HepG2 (cell line): ENCODE data around the gene RNF150. TPM values are rescaled to one million over a fixed set of nuclear protein-coding genes. Genes with fewer than 3 reads are reported as not detected.

ENCODE experiments used
- BORCS8-MEF2B ChIP-seq: sonication (generic); formaldehyde crosslinking; IDR thresholded peaks from 2 replicates; pipeline ENCODE4 v1.8.0; 2022; ENCODE audit warnings: mild to moderate bottlenecking, missing genetic modification reagents
- ZNF670 ChIP-seq: sonication (generic); formaldehyde crosslinking; IDR thresholded peaks from 2 replicates; pipeline ENCODE4 v1.8.0; 2022; ENCODE audit warnings: mild to moderate bottlenecking, missing genetic modification reagents, borderline replicate concordance
- ZNF777 ChIP-seq: sonication (generic); formaldehyde crosslinking; IDR thresholded peaks from 2 replicates; pipeline ENCODE4 v1.4.0; 2020; ENCODE audit warnings: missing genetic modification reagents
- ZXDC ChIP-seq: sonication (generic); formaldehyde crosslinking; IDR thresholded peaks from 2 replicates; pipeline ENCODE4 v1.5.0; 2020; ENCODE audit warnings: mild to moderate bottlenecking, missing genetic modification reagents
- polyA plus RNA-seq, 8 experiments: library from polyadenylated mRNA; depleted of rRNA in 3 of 8; stranded (reverse) in 7 of 8; unstranded in 1 of 8; fragments of >200 nt; fragmentation: Illumina TruSeq in 4 of 8; extraction: Trizol in 4 of 8; gene quantifications; 2 replicates each; pipeline versions ENCODE4 v1.2.1 to v1.2.3, GENCODE V29; 2011 to 2016; ENCODE audit warnings: low read depth in 4 of 8, missing spikeins in 1 of 8, mixed read lengths in 1 of 8; ENCODE audit not compliant: insufficient read depth in 1 of 8
- total RNA-seq, 5 experiments: library from RNA; depleted of rRNA; stranded (reverse); fragments of >200 nt; fragmentation: Illumina TruSeq; extraction: Trizol; gene quantifications; 2 replicates each; pipeline ENCODE4 v1.2.3, GENCODE V29; 2016; ENCODE audit warnings: low read depth in 1 of 5
- TF ChIP-seq, protein P1 (sequence below): sonication (generic); formaldehyde crosslinking; IDR thresholded peaks from 2 replicates; pipeline ENCODE4 v1.8.0; 2022; ENCODE audit warnings: mild to moderate bottlenecking, missing genetic modification reagents, moderate library complexity
- TF ChIP-seq, protein P2 (sequence below): sonication (generic); formaldehyde crosslinking; IDR thresholded peaks from 2 replicates; pipeline ENCODE4 v1.4.0; 2020; ENCODE audit warnings: mild to moderate bottlenecking, missing genetic modification reagents
- TF ChIP-seq, protein P3 (sequence below): sonication (generic); formaldehyde crosslinking; IDR thresholded peaks from 2 replicates; pipeline ENCODE4 v1.8.0; 2022; ENCODE audit warnings: missing genetic modification reagents, low read depth, mild to moderate bottlenecking, borderline replicate concordance

The RNF150 gene
- total and polyA plus RNA-seq, 2 of the 13 experiments (the other 11 are each of a cell fraction or from before 2014, with no cell fraction given), result 0.02 to 0.03 TPM

GRCh38 chr4:141133146-141133998, at the start of gene RNF150 (continued):
- TF ChIP-seq, protein P1, sequence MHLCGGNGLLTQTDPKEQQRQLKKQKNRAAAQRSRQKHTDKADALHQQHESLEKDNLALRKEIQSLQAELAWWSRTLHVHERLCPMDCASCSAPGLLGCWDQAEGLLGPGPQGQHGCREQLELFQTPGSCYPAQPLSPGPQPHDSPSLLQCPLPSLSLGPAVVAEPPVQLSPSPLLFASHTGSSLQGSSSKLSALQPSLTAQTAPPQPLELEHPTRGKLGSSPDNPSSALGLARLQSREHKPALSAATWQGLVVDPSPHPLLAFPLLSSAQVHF, result no peak
- TF ChIP-seq ZNF670 (no peak), BORCS8-MEF2B (CRISPR knock-in tag) (peak; percentile 58; the same call in 1 of the 2 replicates), ZXDC (0 out of 2 replicates have a peak, but pooled peaks have one; percentile 29), ZNF777 (CRISPR knock-in tag) (peak; percentile 59)
- TF ChIP-seq, protein P2, sequence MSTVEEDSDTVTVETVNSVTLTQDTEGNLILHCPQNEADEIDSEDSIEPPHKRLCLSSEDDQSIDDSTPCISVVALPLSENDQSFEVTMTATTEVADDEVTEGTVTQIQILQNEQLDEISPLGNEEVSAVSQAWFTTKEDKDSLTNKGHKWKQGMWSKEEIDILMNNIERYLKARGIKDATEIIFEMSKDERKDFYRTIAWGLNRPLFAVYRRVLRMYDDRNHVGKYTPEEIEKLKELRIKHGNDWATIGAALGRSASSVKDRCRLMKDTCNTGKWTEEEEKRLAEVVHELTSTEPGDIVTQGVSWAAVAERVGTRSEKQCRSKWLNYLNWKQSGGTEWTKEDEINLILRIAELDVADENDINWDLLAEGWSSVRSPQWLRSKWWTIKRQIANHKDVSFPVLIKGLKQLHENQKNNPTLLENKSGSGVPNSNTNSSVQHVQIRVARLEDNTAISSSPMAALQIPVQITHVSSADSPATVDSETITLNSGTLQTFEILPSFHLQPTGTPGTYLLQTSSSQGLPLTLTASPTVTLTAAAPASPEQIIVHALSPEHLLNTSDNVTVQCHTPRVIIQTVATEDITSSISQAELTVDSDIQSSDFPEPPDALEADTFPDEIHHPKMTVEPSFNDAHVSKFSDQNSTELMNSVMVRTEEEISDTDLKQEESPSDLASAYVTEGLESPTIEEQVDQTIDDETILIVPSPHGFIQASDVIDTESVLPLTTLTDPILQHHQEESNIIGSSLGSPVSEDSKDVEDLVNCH, result no peak
- TF ChIP-seq, protein P3, sequence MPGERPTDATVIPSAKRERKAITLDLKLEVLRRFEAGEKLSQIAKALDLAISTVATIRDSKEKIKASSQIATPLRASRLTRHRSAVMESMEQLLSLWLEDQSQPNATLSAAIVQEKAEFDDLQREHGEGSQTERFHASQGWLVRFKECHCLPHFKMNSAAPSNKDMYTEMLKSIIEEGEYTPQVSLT (CRISPR knock-in tag), result no peak
- TF ChIP-seq, all 625 proteins: peak for 45
